Peyer's patch (tissue), 4 donors: Measurements from ENCODE around the gene INPP5A. TPM values are rescaled to one million over a fixed set of nuclear protein-coding genes. Genes with fewer than 3 reads are reported as not detected.

Source experiments
- DNase-seq, 3 donors: peaks; one replicate each; pipeline ENCODE4 v3.0.0-alpha.2; 2017 to 2019
- H3K27ac ChIP-seq, 4 donors: fragments of 200-600 bp; sonication (generic); one replicate each; pipeline ENCODE4 v1.5.1; 2016 to 2019
- H3K27me3 ChIP-seq, 2 donors: fragments of 200-600 bp; sonication (generic); one replicate each; pipeline ENCODE4 v1.5.1; 2019
- H3K36me3 ChIP-seq, 3 donors: fragments of 200-600 bp; sonication (generic); one replicate each; pipeline ENCODE4 v1.5.1; 2016 to 2019
- H3K4me1 ChIP-seq, 4 donors: fragments of 200-600 bp; sonication (generic); one replicate each; pipeline ENCODE4 v1.5.1; 2016 to 2019
- H3K4me3 ChIP-seq, 4 donors: fragments of 200-600 bp; sonication (generic); 1 replicate in 3 of 4; 2 replicates in 1 of 4; pipeline ENCODE4 v1.5.1; 2016 to 2019; ENCODE audit warnings: mild to moderate bottlenecking in 1 of 4
- H3K9me3 ChIP-seq, 4 donors: fragments of 200-600 bp; sonication (generic); one replicate each; pipeline ENCODE4 v1.5.1; 2016 to 2019; ENCODE audit warnings: mild to moderate bottlenecking in 1 of 4
- CTCF ChIP-seq, 6 experiments: fragments of 450-650 bp in 4 of 6; fragments of 200-600 bp in 2 of 6; sonication (generic) in 1 of 6; IDR thresholded peaks; one replicate each; pipeline ENCODE4 v1.5.1; 2017 to 2019; ENCODE audit warnings: antibody characterized with exemption in 6 of 6, mild to moderate bottlenecking in 3 of 6, moderate library complexity in 1 of 6
- POLR2A ChIP-seq, 2 donors: fragments of 450-650 bp; IDR thresholded peaks; one replicate each; pipeline ENCODE4 v1.5.1; 2017; ENCODE audit warnings: antibody characterized with exemption in 2 of 2, mild to moderate bottlenecking in 2 of 2, moderate library complexity in 2 of 2
- total RNA-seq, 4 donors: library from RNA; depleted of rRNA; stranded (reverse); fragments of >200 nt; gene quantifications; one replicate each; pipeline ENCODE4 v1.1.0, GENCODE V29; 2016

Gene INPP5A
- total RNA-seq, 4 donors from 2014 or later, result 33.8 to 76.4 (median 38.1) TPM

- no peaks in the 10 kb centered on the region for H3K36me3 ChIP-seq
- DNase-seq, result no peak
- TF ChIP-seq POLR2A (IDR thresholded peaks at IDR 0.05), result no peak
- TF ChIP-seq CTCF (IDR thresholded peaks at IDR 0.05), result no peak
- no peaks in the 10 kb centered on the region for H3K27me3 ChIP-seq
- no peak overlapping the region for H3K4me3 ChIP-seq
- H3K27ac ChIP-seq, result no peak overlapping the region
- no peaks in the 10 kb centered on the region for H3K9me3 ChIP-seq
- no peaks in the 10 kb centered on the region for H3K4me1 ChIP-seq
Observed at GRCh38 chr10:132666705-132667341, 129.2 kb downstream of the INPP5A start.

DNA sequence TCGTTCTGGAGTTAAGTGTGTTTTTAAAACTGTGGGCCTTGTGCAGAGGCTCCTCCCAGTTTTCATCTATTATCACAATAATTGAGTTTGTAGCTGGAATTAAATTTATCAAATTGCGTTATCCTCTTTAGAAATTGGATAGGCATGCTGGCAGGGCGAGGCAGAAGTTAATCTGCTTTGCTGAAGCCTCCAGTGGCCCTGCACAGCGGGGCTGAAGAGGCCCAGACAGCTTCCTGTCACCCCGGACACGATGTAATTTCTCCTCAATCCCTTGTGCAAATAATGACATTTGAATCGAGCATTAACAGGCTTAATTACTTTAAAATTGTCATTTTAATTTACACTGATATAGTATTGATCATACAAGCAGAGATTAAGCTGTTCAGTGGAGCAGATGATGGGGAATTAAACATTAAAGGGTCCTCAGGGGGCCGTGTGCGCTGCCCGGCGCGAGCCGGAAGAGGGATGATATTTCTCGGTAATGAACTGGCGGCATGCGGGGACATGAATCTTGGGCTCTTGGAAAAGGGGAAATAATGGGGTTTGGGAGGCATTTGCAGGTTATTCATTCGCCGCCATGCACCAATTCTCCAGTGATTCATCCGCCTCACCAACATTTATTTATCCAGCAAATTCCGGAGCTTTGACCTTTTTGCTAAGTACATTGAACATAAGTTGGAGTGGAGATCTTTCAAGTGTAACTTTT lies 129.9 kb downstream of the INPP5A start:
- Histone ChIP-seq H3K4me1 (no peaks in the 10 kb centered on the region), H3K4me3 (no peak overlapping the region), H3K27me3 (no peaks in the 10 kb centered on the region), H3K27ac (no peak overlapping the region), H3K9me3 (no peaks in the 10 kb centered on the region), H3K36me3 (no peaks in the 10 kb centered on the region)
- TF ChIP-seq CTCF (IDR thresholded peaks at IDR 0.05), result no peak
- TF ChIP-seq POLR2A (IDR thresholded peaks at IDR 0.05), result no peak
- peak in 1 of 3 donors; percentile 14 for DNase-seq

GRCh38 chr10:132668048-132668394 lies 130.4 kb downstream of the INPP5A start:
- Histone ChIP-seq H3K27me3 (no peaks in the 10 kb centered on the region), H3K4me3 (no peak overlapping the region), H3K9me3 (no peaks in the 10 kb centered on the region), H3K4me1 (no peaks in the 10 kb centered on the region), H3K27ac (no peak overlapping the region), H3K36me3 (no peaks in the 10 kb centered on the region)
- TF ChIP-seq POLR2A (IDR thresholded peaks at IDR 0.05), result no peak
- no peak for TF ChIP-seq CTCF (IDR thresholded peaks at IDR 0.05)
- peak in 1 of 3 donors; percentile 13 for DNase-seq

DNA sequence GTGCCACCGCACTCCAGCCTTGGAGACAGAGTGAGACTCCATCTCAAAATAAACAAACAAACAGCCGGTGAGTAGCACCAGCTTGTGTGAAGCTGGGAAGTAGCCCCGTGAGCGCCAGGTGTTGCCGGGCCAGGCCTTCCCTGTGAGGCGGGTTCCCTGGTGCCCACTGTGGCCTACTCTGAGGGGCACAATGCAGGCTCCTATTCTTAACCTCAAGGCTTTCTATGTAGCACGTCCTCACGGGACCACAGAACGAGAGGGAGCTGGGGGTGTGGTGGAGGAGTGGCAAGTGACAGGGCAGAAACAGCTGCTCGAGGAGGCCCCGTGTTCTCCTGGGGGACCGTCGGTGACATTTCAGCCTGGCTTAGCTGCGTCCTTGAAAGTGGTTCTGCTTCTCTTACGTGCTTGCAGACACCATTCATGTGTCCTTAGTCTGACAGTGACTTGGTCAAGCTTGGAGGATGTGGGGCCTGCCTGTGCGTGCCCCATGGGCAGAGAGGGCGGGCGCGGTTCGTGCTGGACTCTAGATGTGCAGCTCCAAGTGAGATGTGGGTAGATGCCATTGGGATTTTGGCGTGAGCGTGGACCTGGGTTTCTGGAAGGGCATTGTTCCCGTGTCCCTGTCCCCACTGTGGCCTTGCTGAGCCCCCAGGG lies 131.7 kb downstream of the INPP5A start:
- Histone ChIP-seq H3K36me3 (no peaks in the 10 kb centered on the region), H3K4me1 (no peaks in the 10 kb centered on the region), H3K27me3 (no peaks in the 10 kb centered on the region), H3K9me3 (no peaks in the 10 kb centered on the region), H3K4me3 (no peak overlapping the region), H3K27ac (no peak overlapping the region)
- TF ChIP-seq POLR2A (IDR thresholded peaks at IDR 0.05), result no peak
- no peak for TF ChIP-seq CTCF (IDR thresholded peaks at IDR 0.05)
- DNase-seq, result peak in 2 of 3 donors; percentile 25 to 39

DNA sequence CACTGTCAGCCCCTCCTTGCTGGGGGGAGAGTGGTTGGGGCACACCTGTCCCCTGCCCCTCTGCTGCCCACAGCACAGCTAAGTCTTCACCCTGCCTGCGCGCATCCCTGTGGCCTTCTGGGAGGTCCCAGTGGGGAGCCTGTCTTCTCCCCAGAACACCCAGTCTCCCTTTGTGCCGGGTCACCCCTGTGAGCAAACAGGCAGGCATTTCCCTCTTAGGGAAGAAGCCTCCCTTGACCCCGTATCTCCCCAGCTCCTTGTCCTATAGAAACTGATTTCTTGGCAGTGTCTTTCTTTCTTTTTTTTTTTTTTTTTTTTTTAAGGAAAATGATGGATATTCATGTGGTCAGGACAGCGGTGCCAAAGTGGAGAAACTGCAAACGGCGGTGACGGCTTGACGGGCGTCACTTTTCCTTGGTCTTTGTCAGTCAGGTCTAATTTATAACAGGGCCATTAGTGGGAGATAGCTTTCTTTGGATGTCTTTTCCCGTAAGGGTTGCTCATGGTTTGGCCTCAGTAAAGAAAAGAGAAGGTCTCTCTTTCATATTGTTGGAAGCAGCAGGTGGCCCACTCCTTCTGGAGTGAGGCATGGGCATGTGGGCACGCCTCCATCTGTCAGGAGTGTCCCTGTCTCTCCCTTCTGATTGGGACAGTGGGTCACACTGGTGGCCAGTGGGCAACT lies 133.1 kb downstream of the INPP5A start:
- Histone ChIP-seq H3K4me1 (no peaks in the 10 kb centered on the region), H3K27ac (no peak overlapping the region), H3K27me3 (no peaks in the 10 kb centered on the region), H3K4me3 (no peak overlapping the region), H3K9me3 (no peaks in the 10 kb centered on the region), H3K36me3 (no peaks in the 10 kb centered on the region)
- DNase-seq, result peak in 2 of 3 donors; percentile 2 to 34
- no peak for TF ChIP-seq POLR2A (IDR thresholded peaks at IDR 0.05)
- no peak for TF ChIP-seq CTCF (IDR thresholded peaks at IDR 0.05)
